Fibroblast of lung (primary cell): ENCODE results near the gene FPR1. TPM values are rescaled to one million over a fixed set of nuclear protein-coding genes. Genes with fewer than 3 reads are reported as not detected.

Experiments
- DNase-seq, 2 donors: peaks; one replicate each; pipeline versions ENCODE4 v3.0.0 to v3.0.0-alpha.2; 2010; ENCODE audit warnings: low read depth in 2 of 2
- H2AFZ ChIP-seq: 2 replicates; pipeline ENCODE4 v1.5.1; 2012; ENCODE audit warnings: low read length, control low read depth, inconsistent platforms
- H3K27ac ChIP-seq: 2 replicates; pipeline ENCODE4 v1.5.1; 2011; ENCODE audit warnings: low read length, control low read depth; ENCODE audit not compliant: insufficient read depth
- H3K27me3 ChIP-seq: 2 replicates; pipeline ENCODE4 v1.5.1; 2011; ENCODE audit warnings: mild to moderate bottlenecking, low read length; ENCODE audit not compliant: control insufficient read depth, insufficient read depth
- H3K36me3 ChIP-seq: 2 replicates; pipeline ENCODE4 v1.5.1; 2011; ENCODE audit warnings: low read length; ENCODE audit not compliant: control insufficient read depth, insufficient read depth
- H3K4me1 ChIP-seq: 2 replicates; pipeline ENCODE4 v1.5.1; 2011; ENCODE audit warnings: low read length; ENCODE audit not compliant: control insufficient read depth, insufficient read depth; ENCODE audit errors: extremely low read depth
- H3K4me2 ChIP-seq: 2 replicates; pipeline ENCODE4 v1.5.1; 2011; ENCODE audit warnings: low read length, control low read depth; ENCODE audit not compliant: insufficient read depth; ENCODE audit errors: extremely low read depth
- H3K4me3 ChIP-seq, 4 experiments: fragments of 200-600 bp in 1 of 4; sonication (generic) in 1 of 4; replicated peaks in 1 of 4; 2 replicates each; pipeline ENCODE4 v1.5.1; 2011 to 2016; ENCODE audit warnings: low read length in 4 of 4, low read depth in 3 of 4, mild to moderate bottlenecking in 3 of 4, control low read depth in 2 of 4, inconsistent platforms in 1 of 4, mixed read lengths in 1 of 4; ENCODE audit not compliant: insufficient read depth in 1 of 4; ENCODE audit errors: control extremely low read depth in 1 of 4
- H3K79me2 ChIP-seq: 2 replicates; pipeline ENCODE4 v1.5.1; 2012; ENCODE audit warnings: mild to moderate bottlenecking, low read length, inconsistent platforms; ENCODE audit not compliant: control insufficient read depth, insufficient read depth
- H3K9ac ChIP-seq: 2 replicates; pipeline ENCODE4 v1.5.1; 2011; ENCODE audit warnings: mild to moderate bottlenecking, low read length, control low read depth; ENCODE audit not compliant: insufficient read depth
- H3K9me3 ChIP-seq: 2 replicates; pipeline ENCODE4 v1.5.1; 2012; ENCODE audit warnings: low read depth, low read length; ENCODE audit not compliant: control insufficient read depth, insufficient read depth
- H4K20me1 ChIP-seq: 2 replicates; pipeline ENCODE4 v1.5.1; 2011; ENCODE audit warnings: low read length; ENCODE audit not compliant: control insufficient read depth, insufficient read depth; ENCODE audit errors: extremely low read depth
- EZH2 ChIP-seq: IDR thresholded peaks from 2 replicates; pipeline ENCODE4 v1.5.1; 2012; ENCODE audit warnings: low read length, control low read depth, mild to moderate bottlenecking; ENCODE audit errors: missing control alignments
- polyA plus RNA-seq, 2 donors: library from polyadenylated mRNA; depleted of rRNA in 1 of 2; stranded (reverse) in 1 of 2; unstranded in 1 of 2; fragments of >200 nt; gene quantifications; 2 replicates each; pipeline ENCODE4 v1.2.1, GENCODE V29; 2011 to 2012; ENCODE audit warnings: missing spikeins in 1 of 2
- total RNA-seq: library from RNA; depleted of rRNA; stranded (reverse); fragments of >200 nt; gene quantifications from 2 replicates; pipeline ENCODE4 v1.2.1, GENCODE V29; 2014
- TF ChIP-seq, protein P1 (sequence below), 2 donors: IDR thresholded peaks in 1 of 2; conservative IDR thresholded peaks in 1 of 2; 1 replicate in 1 of 2; 2 replicates in 1 of 2; pipeline ENCODE4 v1.5.1; 2011 to 2012; ENCODE audit warnings: low read length in 2 of 2, control low read depth in 1 of 2, inconsistent platforms in 1 of 2, low read depth in 1 of 2, mild to moderate bottlenecking in 1 of 2

The FPR1 gene
- total and polyA plus RNA-seq, 2 donors (not counting 1 experiment from before 2014, with no cell fraction given) = 0.14 TPM; not detected in 1

DNA sequence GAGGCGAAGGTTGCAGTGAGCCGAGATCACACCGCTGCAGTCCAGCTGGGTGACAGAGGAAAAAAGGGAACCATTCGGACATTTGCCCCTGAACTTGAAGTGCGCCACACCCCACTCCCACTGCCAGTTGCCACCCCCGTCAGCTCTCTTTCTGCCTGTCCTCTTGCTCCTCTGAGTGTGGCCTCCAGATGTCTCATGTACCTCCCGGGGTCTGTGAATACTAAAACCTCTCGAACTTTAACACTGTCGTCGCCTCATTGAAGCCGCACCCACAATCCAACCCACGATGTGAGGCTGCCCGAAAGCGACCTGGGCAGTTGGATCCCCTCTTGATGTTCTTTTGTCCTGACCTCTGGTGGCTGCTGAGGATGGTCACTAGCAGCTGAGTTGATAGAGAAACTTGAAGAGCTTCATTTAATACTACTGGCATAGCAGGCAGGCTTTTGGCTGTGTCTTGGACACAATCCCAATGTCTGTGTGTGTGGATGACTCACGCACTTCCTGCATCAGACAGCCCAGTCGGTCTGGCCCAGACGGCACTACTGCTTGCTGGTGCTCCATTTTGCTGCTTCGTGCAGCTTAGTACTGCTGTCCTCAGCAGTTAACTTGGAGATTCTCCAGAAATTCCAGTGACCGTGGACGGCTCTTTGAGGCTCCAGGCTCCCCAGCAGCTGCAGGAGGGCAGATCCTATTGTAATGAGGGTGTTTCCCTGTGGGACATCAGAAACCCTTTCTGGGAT lies 47.5 kb upstream of the FPR1 start:
- H3K27ac ChIP-seq = peak overlapping the region; percentile 65
- H3K27me3 ChIP-seq = no peaks in the 10 kb centered on the region
- H3K9me3 ChIP-seq = no peaks in the 10 kb centered on the region
- H3K4me3 ChIP-seq = peak overlapping the region in 2 of 4 experiments; percentile 0 to 28
- H3K79me2 ChIP-seq = no peaks in the 10 kb centered on the region
- H3K4me1 ChIP-seq = peaks cover 5% of the 10 kb centered on the region
- no peaks in the 10 kb centered on the region for H4K20me1 ChIP-seq
- H3K4me2 ChIP-seq = peak overlapping the region; percentile 18
- peak overlapping the region; percentile 12 for H2AFZ ChIP-seq
- DNase-seq = peak; percentile 97
- no peak for TF ChIP-seq EZH2
- TF ChIP-seq, protein P1, sequence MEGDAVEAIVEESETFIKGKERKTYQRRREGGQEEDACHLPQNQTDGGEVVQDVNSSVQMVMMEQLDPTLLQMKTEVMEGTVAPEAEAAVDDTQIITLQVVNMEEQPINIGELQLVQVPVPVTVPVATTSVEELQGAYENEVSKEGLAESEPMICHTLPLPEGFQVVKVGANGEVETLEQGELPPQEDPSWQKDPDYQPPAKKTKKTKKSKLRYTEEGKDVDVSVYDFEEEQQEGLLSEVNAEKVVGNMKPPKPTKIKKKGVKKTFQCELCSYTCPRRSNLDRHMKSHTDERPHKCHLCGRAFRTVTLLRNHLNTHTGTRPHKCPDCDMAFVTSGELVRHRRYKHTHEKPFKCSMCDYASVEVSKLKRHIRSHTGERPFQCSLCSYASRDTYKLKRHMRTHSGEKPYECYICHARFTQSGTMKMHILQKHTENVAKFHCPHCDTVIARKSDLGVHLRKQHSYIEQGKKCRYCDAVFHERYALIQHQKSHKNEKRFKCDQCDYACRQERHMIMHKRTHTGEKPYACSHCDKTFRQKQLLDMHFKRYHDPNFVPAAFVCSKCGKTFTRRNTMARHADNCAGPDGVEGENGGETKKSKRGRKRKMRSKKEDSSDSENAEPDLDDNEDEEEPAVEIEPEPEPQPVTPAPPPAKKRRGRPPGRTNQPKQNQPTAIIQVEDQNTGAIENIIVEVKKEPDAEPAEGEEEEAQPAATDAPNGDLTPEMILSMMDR (conservative IDR thresholded peaks at IDR 0.05 in 1 of 2, IDR thresholded peaks at IDR 0.05 in 1 of 2; ENCODE audit: low read depth in 1 of 2, low read length in 2 of 2) = peak in 1 of 2 donors; percentile 7
- H3K9ac ChIP-seq = no peak overlapping the region
- no peaks in the 10 kb centered on the region for H3K36me3 ChIP-seq

DNA sequence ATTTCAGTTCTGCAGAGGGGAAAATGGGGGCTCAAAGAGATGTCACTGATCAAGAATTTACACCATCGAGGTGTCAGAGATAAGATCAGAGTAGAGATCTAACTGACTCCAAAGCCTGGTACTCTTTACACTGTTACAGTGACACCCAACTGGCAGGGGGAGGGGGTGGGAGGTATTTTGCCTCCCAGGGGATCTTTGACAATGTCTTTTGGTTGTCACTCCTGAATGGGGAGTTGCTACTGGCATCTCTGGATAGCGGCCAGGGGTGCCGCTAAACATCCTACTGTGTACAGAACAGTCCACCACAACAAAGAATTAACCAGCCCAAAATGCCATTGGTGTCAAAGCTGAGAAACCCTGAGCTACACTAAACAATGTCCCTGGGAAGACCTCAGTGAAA lies 46.4 kb upstream of the FPR1 start:
- Histone ChIP-seq H3K4me2 (no peak overlapping the region), H3K27me3 (no peaks in the 10 kb centered on the region)

DNA sequence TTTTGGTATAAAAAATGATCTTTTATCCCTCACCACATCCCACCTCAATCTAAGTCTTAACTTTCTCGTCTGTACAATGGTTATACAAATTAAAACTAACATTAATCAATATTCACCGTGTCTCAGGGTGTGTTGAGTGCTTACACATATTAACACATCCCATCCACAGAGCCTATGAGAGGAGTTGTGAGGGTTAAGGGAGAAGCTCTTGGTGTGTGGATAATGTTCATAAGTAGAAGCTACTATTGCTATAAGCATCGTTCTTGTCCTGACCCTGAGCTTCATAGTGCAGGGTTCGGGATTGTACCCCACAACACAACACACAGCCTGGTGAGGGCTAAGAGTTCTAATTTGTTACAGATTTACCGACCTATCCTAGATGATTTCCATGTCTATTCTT lies 45.8 kb upstream of the FPR1 start:
- Histone ChIP-seq H3K4me1 (peaks cover 5% of the 10 kb centered on the region), H3K4me2 (no peak overlapping the region), H3K36me3 (no peaks in the 10 kb centered on the region), H3K79me2 (no peaks in the 10 kb centered on the region), H3K4me3 (no peak overlapping the region), H3K27me3 (no peaks in the 10 kb centered on the region), H2AFZ (no peak overlapping the region), H3K9me3 (no peaks in the 10 kb centered on the region), H3K27ac (no peak overlapping the region), H4K20me1 (no peaks in the 10 kb centered on the region), H3K9ac (no peak overlapping the region)
- TF ChIP-seq, protein P1 (conservative IDR thresholded peaks at IDR 0.05 in 1 of 2, IDR thresholded peaks at IDR 0.05 in 1 of 2; ENCODE audit: low read depth in 1 of 2, low read length in 2 of 2) = no peak
- no peak for TF ChIP-seq EZH2
- no peak for DNase-seq

More for the DNA sequence above, 46.4 kb upstream of the FPR1 start:
- Histone ChIP-seq H3K4me3 (no peak overlapping the region), H4K20me1 (no peaks in the 10 kb centered on the region), H3K9me3 (no peaks in the 10 kb centered on the region), H3K36me3 (no peaks in the 10 kb centered on the region), H2AFZ (no peak overlapping the region), H3K9ac (no peak overlapping the region), H3K27ac (no peak overlapping the region), H3K4me1 (peaks cover 5% of the 10 kb centered on the region), H3K79me2 (no peaks in the 10 kb centered on the region)
- DNase-seq = no peak
- TF ChIP-seq, protein P1 (conservative IDR thresholded peaks at IDR 0.05 in 1 of 2, IDR thresholded peaks at IDR 0.05 in 1 of 2; ENCODE audit: low read depth in 1 of 2, low read length in 2 of 2) = no peak
- no peak for TF ChIP-seq EZH2
